Transverse colon (tissue), 4 donors: ENCODE data around the gene EXOSC5.

Source experiments
- CTCF ChIP-seq, 5 experiments: fragments of 200-600 bp in 3 of 5; fragments of 450-650 bp in 2 of 5; sonication (generic) in 3 of 5; IDR thresholded peaks; 1 replicate in 2 of 5; 2 replicates in 3 of 5; pipeline ENCODE4 v1.5.1; 2016 to 2017; ENCODE audit warnings: antibody characterized with exemption in 5 of 5, inconsistent platforms in 3 of 5, mild to moderate bottlenecking in 2 of 5, moderate library complexity in 1 of 5
- POLR2A ChIP-seq: fragments of 450-650 bp; IDR thresholded peaks from one replicate; pipeline ENCODE4 v1.6.1; 2016; ENCODE audit warnings: antibody characterized with exemption, mild to moderate bottlenecking, moderate library complexity
- POLR2AphosphoS5 ChIP-seq, 3 donors: sonication (generic); formaldehyde crosslinking; IDR thresholded peaks; one replicate each; pipeline ENCODE4 v1.6.1; 2016; ENCODE audit warnings: antibody characterized with exemption in 3 of 3

DNA sequence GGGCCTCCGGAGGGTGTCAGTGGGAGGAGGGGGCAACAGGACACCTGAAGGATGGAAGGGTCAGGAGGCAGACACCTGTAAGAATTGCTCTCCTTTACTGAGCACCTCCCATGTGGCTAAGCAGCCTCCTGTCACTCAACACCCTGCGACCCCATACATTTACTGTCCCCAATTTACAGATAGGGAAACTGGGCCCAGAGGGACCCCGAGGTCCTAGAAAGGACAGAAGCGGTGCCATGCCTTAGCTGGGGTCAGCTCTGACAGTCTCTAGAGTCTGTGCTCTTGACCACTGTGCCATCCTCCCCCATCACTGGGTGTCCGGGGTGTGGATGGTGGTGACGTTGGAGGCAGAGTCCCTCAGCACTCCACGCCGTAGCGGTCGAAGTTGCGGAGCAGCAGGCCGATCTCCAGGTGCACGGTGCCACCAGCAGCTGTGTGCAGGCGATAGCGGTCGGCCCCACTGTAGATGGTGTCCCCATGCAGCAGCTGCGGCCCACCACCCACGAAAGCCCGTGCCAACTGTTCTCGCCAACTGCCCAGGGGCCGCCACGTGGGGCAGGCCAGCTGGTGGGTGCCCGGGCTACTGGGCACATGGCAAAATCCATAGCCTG is 42.7 kb downstream of the EXOSC5 start:
- TF ChIP-seq CTCF (IDR thresholded peaks at IDR 0.05) = peak in 1 of 5 experiments; percentile 18
- no peak for TF ChIP-seq POLR2A
- TF ChIP-seq POLR2AphosphoS5 (IDR thresholded peaks at IDR 0.05) = no peak
